ENCODE measurements around the gene ELL3. TPM values are rescaled to one million over a fixed set of nuclear protein-coding genes. Genes with fewer than 3 reads are reported as not detected.
A peak's percentile ranks its signal among the peaks of the same experiment; 100 is the strongest.
"Not testable (repeated sequence)": the region's sequence is repeated elsewhere in the genome, so short reads cannot be mapped to it uniquely, and the experiment has no call there.

The ELL3 gene
- total RNA-seq, 4 donors from 2014 or later, result 2.1 to 6.3 (median 2.6) TPM

GRCh38 chr15:43746245-43746902 lies 30.4 kb downstream of the ELL3 start, which contains the start of gene PDIA3:
PDIA3 (plus strand) TSS chr15:43746438; CDS start chr15:43746540, 102 bp downstream.
- H3K27ac ChIP-seq, result peak within 1 kb of the TSS; percentile 89 to 96 (median 94)
- intact Hi-C loops (cut with DNase I; ENCODE audit: low total_unique reads), result loop anchor here (2.0 kb wide), 1 partner anchor 30 kb away; the partner anchor contains the start of gene ELL3
- H3K27me3 ChIP-seq; in situ Hi-C loops (cut with MboI; ENCODE audit: low sequenced_read_pairs in 4 of 4); H3K36me3 ChIP-seq; H3K9me3 ChIP-seq: not testable (repeated sequence)
- H3K4me3 ChIP-seq, result peak within 1 kb of the TSS; percentile 87 to 100 (median 93)
- TF ChIP-seq POLR2A (IDR thresholded peaks at IDR 0.05), result peak; percentile 96 to 97
- peak in 2 of 5 experiments; percentile 16 to 30 for TF ChIP-seq CTCF (IDR thresholded peaks at IDR 0.05 in 4 of 5, conservative IDR thresholded peaks at IDR 0.05 in 1 of 5)
- DNase-seq (peak; percentile 90 to 91), ATAC-seq (peak; percentile 95 to 97)
- H3K4me1 ChIP-seq, result peaks cover 18 to 20% of the 10 kb centered on the region in 2 donors

- H3K27ac ChIP-seq, result no peak overlapping the region
- DNase-seq (no peak), ATAC-seq (no peak)
- H3K27me3 ChIP-seq, result no peaks in the 10 kb centered on the region
- no peaks in the 10 kb centered on the region for H3K9me3 ChIP-seq
- no peaks in the 10 kb centered on the region for H3K36me3 ChIP-seq
- TF ChIP-seq CTCF (IDR thresholded peaks at IDR 0.05 in 4 of 5, conservative IDR thresholded peaks at IDR 0.05 in 1 of 5), result no peak
- TF ChIP-seq POLR2A (IDR thresholded peaks at IDR 0.05), result no peak
- in situ Hi-C loops (cut with MboI; ENCODE audit: low sequenced_read_pairs in 4 of 4), result no loop called here
- intact Hi-C loops (cut with DNase I; ENCODE audit: low total_unique reads), result no loop called here
- no peaks in the 10 kb centered on the region for H3K4me1 ChIP-seq
- H3K4me3 ChIP-seq, result no peak overlapping the region
Observed at GRCh38 chr15:43735416-43735815, 41.4 kb downstream of the ELL3 start.

- H3K27ac ChIP-seq; ATAC-seq; DNase-seq; H3K36me3 ChIP-seq; H3K4me1 ChIP-seq; H3K27me3 ChIP-seq; intact Hi-C loops (cut with DNase I; ENCODE audit: low total_unique reads); H3K4me3 ChIP-seq; H3K9me3 ChIP-seq; in situ Hi-C loops (cut with MboI; ENCODE audit: low sequenced_read_pairs in 4 of 4): not testable (repeated sequence)
Observed at GRCh38 chr15:43728053-43728725, 48.6 kb downstream of the ELL3 start.

GRCh38 chr15:43726306-43726705 lies 50.5 kb downstream of the ELL3 start:
- intact Hi-C loops (cut with DNase I; ENCODE audit: low total_unique reads); H3K27ac ChIP-seq; in situ Hi-C loops (cut with MboI; ENCODE audit: low sequenced_read_pairs in 4 of 4); H3K27me3 ChIP-seq; H3K4me3 ChIP-seq; H3K4me1 ChIP-seq; H3K9me3 ChIP-seq; H3K36me3 ChIP-seq; ATAC-seq; DNase-seq: not testable (repeated sequence)

GRCh38 chr15:43723151-43723550 lies 53.6 kb downstream of the ELL3 start:
- TF ChIP-seq CTCF (IDR thresholded peaks at IDR 0.05 in 4 of 5, conservative IDR thresholded peaks at IDR 0.05 in 1 of 5) (no peak), POLR2A (IDR thresholded peaks at IDR 0.05) (no peak)

More at GRCh38 chr15:43723151-43723550, 53.6 kb downstream of the ELL3 start:
- peaks cover 0 to 3% (median 0%) of the 10 kb centered on the region in 3 donors for H3K27me3 ChIP-seq
- H3K4me3 ChIP-seq, result no peak overlapping the region
- in situ Hi-C loops (cut with MboI; ENCODE audit: low sequenced_read_pairs in 4 of 4) (no loop called here), intact Hi-C loops (cut with DNase I; ENCODE audit: low total_unique reads) (no loop called here)
- DNase-seq (no peak), ATAC-seq (no peak)
- H3K4me1 ChIP-seq, result no peaks in the 10 kb centered on the region
- no peak overlapping the region for H3K27ac ChIP-seq
- no peaks in the 10 kb centered on the region for H3K36me3 ChIP-seq
- no peaks in the 10 kb centered on the region for H3K9me3 ChIP-seq

MicroRNA genes within 50 kb of the gene (microRNA counts, 767-probe panel; counts per million panel counts)
- microRNA hsa-miR-1282, result 356 to 448 counts per million in 2 donors

Small RNAs within 50 kb of the gene (microRNA-seq; reads per million reads assigned to microRNA genes)
- 0 reads per million in 2 donors for gene MIR1282 (ENCODE audit: borderline replicate concordance in 2 of 2)

Other genes with a start within 250 kb of the ELL3 start
- 10 to 100 TPM; 14.4 to 41.2 (median 16.6) TPM for gene PPIP5K1, start 186.8 kb downstream of the ELL3 start, total RNA-seq
- gene CKMT1B, start 182.9 kb downstream of the ELL3 start, total RNA-seq, result under 1 TPM in 1 of 4 donors, not detected in 3; 0.46 TPM
- under 1 TPM in 1 of 4 donors, not detected in 3; 0.41 TPM for gene STRC, start 158.2 kb downstream of the ELL3 start, total RNA-seq
- gene CATSPER2, start 128.1 kb downstream of the ELL3 start, total RNA-seq, result 1 to 10 TPM in 3 of 4 donors, under 1 TPM in 1; 0.29 to 2.1 (median 1.1) TPM
- under 1 TPM in 1 of 4 donors, not detected in 3; 0.41 TPM for gene CKMT1A, start 83.1 kb downstream of the ELL3 start, total RNA-seq
- gene PDIA3, start 30.5 kb downstream of the ELL3 start, total RNA-seq, result 10 to 100 TPM; 26.6 to 45.1 (median 30.3) TPM
- 100 to 1,000 TPM; 491 to 646 (median 617) TPM for gene SERF2, start 15.4 kb upstream of the ELL3 start, total RNA-seq
- gene SERINC4, start 23.3 kb upstream of the ELL3 start, total RNA-seq, result under 1 TPM in 3 of 4 donors, not detected in 1; 0.18 to 0.82 (median 0.29) TPM
- gene HYPK, start 23.6 kb upstream of the ELL3 start, total RNA-seq, result 10 to 100 TPM; 19.5 to 33.9 (median 24.7) TPM
- gene MFAP1, start 47.7 kb upstream of the ELL3 start, total RNA-seq, result 10 to 100 TPM; 10.8 to 26.3 (median 14.7) TPM
- gene WDR76, start 50.0 kb upstream of the ELL3 start, total RNA-seq, result 1 to 10 TPM in 1 of 4 donors, under 1 TPM in 3; 0.12 to 1.0 (median 0.37) TPM